Prostate gland (tissue), 2 donors: ENCODE data around the gene OAS3.

Source experiments
- POLR2A ChIP-seq: fragments of 450-650 bp; IDR thresholded peaks from one replicate; pipeline ENCODE4 v1.6.1; 2016; ENCODE audit warnings: antibody characterized with exemption, mild to moderate bottlenecking
- TF ChIP-seq, protein P1 (sequence below), 4 experiments: fragments of 200-600 bp in 2 of 4; fragments of 450-650 bp in 2 of 4; sonication (generic) in 2 of 4; IDR thresholded peaks; 1 replicate in 3 of 4; 2 replicates in 1 of 4; pipeline ENCODE4 v1.5.1; 2016 to 2019; ENCODE audit warnings: antibody characterized with exemption in 4 of 4, mild to moderate bottlenecking in 2 of 4, moderate library complexity in 2 of 4

DNA sequence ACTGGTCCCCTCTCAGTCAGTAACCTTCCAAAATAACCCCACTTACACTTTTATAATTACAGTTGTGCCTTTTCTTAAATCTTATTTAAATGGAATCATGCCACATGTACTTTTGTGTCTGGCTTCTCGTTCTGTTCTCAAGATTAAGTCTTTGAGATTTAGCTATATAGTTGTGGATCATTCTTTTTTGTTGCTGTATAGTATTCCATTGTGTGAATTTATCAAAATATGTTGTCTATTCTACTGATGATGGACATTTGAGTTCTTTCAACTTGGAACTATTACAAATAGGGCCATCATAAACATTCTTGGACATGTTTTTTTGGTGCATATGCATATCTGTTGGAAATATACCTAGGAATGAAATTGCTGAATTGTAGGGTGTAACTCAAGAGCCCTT lies 9.0 kb downstream of the OAS3 start:
- TF ChIP-seq, protein P1, sequence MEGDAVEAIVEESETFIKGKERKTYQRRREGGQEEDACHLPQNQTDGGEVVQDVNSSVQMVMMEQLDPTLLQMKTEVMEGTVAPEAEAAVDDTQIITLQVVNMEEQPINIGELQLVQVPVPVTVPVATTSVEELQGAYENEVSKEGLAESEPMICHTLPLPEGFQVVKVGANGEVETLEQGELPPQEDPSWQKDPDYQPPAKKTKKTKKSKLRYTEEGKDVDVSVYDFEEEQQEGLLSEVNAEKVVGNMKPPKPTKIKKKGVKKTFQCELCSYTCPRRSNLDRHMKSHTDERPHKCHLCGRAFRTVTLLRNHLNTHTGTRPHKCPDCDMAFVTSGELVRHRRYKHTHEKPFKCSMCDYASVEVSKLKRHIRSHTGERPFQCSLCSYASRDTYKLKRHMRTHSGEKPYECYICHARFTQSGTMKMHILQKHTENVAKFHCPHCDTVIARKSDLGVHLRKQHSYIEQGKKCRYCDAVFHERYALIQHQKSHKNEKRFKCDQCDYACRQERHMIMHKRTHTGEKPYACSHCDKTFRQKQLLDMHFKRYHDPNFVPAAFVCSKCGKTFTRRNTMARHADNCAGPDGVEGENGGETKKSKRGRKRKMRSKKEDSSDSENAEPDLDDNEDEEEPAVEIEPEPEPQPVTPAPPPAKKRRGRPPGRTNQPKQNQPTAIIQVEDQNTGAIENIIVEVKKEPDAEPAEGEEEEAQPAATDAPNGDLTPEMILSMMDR (IDR thresholded peaks at IDR 0.05): no peak
- TF ChIP-seq POLR2A: no peak
